GM19193 (cell line): ENCODE results near the gene ZGPAT.

Experiments
- POLR2A ChIP-seq: IDR thresholded peaks from 4 replicates; pipeline ENCODE4 v1.6.1; 2011; ENCODE audit not compliant: insufficient read depth, insufficient read length; ENCODE audit errors: extremely low read depth

Gene ZGPAT

GRCh38 chr20:63740627-63741353 is 33.0 kb downstream of the ZGPAT start:
- TF ChIP-seq POLR2A, result peak; percentile 30

- TF ChIP-seq POLR2A, result no peak
Measured at GRCh38 chr20:63741354-63741675, 33.5 kb downstream of the ZGPAT start.

GRCh38 chr20:63741676-63742380 is 34.0 kb downstream of the ZGPAT start:
- TF ChIP-seq POLR2A, result no peak

GRCh38 chr20:63742381-63743024 is 34.7 kb downstream of the ZGPAT start:
- no peak for TF ChIP-seq POLR2A

- no peak for TF ChIP-seq POLR2A
Measured at GRCh38 chr20:63743210-63743970, 35.6 kb downstream of the ZGPAT start.

GRCh38 chr20:63744158-63744557 is 36.3 kb downstream of the ZGPAT start:
- no peak for TF ChIP-seq POLR2A

GRCh38 chr20:63744574-63745423 is 37.0 kb downstream of the ZGPAT start:
- TF ChIP-seq POLR2A, result peak; percentile 18

- TF ChIP-seq POLR2A, result no peak
Measured at GRCh38 chr20:63745424-63745805, 37.6 kb downstream of the ZGPAT start.

GRCh38 chr20:63745961-63746731 is 38.3 kb downstream of the ZGPAT start:
- no peak for TF ChIP-seq POLR2A

GRCh38 chr20:63746751-63747315 is 39.0 kb downstream of the ZGPAT start:
- TF ChIP-seq POLR2A, result no peak

GRCh38 chr20:63747622-63748069 is 39.8 kb downstream of the ZGPAT start:
- TF ChIP-seq POLR2A, result no peak

GRCh38 chr20:63748070-63748933 is 40.5 kb downstream of the ZGPAT start:
- no peak for TF ChIP-seq POLR2A
